ENCODE measurements around the gene NTN1. TPM values are rescaled to one million over a fixed set of nuclear protein-coding genes. Genes with fewer than 3 reads are reported as not detected.

NTN1 gene
- total RNA-seq, 1 experiment from 2014 or later: 1.2 TPM

DNA sequence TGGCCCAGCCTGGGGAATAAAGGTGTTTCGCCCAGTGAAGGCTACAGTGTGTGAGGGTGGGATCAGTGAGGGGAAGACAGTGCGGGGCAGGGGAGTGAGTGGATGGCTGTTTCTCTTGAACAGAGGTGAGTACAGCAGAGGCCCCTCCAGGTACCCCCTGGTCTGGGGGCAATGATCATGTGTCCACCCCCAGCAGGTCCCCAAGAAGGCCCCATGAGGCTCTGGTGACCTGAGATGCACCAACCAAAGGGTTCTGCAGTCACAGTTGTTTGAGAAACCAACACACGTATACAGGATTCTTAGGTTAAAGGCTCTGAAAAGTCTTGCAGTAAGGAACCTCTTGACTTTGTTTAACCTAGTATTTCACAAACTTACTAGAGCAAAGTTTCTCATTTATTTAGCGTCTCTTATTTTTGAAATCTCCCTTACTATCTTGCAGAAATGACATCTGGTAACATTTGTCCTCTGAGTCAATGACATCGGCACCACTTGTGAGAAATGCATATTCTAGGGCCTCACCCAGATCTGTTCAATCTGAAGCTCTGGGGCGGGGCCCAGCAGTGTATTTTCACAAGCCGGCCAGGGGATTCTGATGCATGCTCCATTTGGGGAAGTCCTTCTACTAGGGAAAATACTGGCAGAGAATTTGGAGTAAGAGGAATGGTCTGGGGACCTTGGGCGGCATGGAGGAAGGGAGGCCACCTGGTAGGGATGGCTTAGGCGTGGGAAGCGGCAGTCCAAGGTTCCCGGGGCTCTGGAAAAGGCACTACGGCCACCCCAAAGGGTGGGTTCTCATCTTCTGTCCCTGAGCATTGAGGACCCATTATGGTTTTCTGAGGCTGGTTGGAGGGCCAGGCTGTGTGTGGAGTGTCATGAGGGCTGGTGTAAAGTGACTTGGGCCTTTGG is 217.3 kb downstream of the NTN1 start:
- Histone ChIP-seq H3K23me2 (ENCODE audit: insufficient read length, low read depth, low read length, poor library complexity, severe bottlenecking) (peaks cover 8% of the 10 kb centered on the region), H3K79me1 (ENCODE audit: insufficient read depth, low read depth, low read length, poor library complexity, severe bottlenecking) (no peaks in the 10 kb centered on the region), H3K4me2 (ENCODE audit: insufficient read depth, insufficient read length, low read length) (no peak overlapping the region), H3K4me1 (ENCODE audit: insufficient read depth, low read length) (peaks cover 2% of the 10 kb centered on the region; the same call in 1 of the 2 replicates), H2AK5ac (ENCODE audit: insufficient read length, low read length) (no peak overlapping the region), H3K18ac (ENCODE audit: insufficient read length, low read depth, low read length) (no peak overlapping the region), H3K9ac (ENCODE audit: extremely low read depth, insufficient read length, low read length) (no peak overlapping the region), H3K27ac (ENCODE audit: insufficient read length, low read depth, low read length) (no peak overlapping the region), H4K20me1 (ENCODE audit: control insufficient read depth, insufficient read depth, insufficient read length) (no peaks in the 10 kb centered on the region), H3K23ac (ENCODE audit: insufficient read length, low read depth, low read length) (no peak overlapping the region), H2BK20ac (ENCODE audit: low read depth, low read length, poor library complexity, severe bottlenecking) (no peak overlapping the region), H3K9me3 (ENCODE audit: control insufficient read depth, low read depth, low read length) (no peaks in the 10 kb centered on the region), H3K4ac (ENCODE audit: low read depth, low read length) (no peak overlapping the region), H2BK15ac (ENCODE audit: low read depth, low read length) (no peak overlapping the region), H3K56ac (ENCODE audit: insufficient read length, low read depth, low read length) (no peak overlapping the region), H4K5ac (ENCODE audit: insufficient read length, low read depth, low read length) (no peak overlapping the region), H2BK12ac (ENCODE audit: insufficient read length, low read depth, low read length) (no peak overlapping the region), H4K8ac (replicated peaks; ENCODE audit: insufficient read length, low read depth, low read length) (no peak overlapping the region), H3T11ph (ENCODE audit: low read length) (no peak overlapping the region), H3K14ac (ENCODE audit: insufficient read depth, low read length) (no peak overlapping the region), H2AFZ (ENCODE audit: low read length) (no peak overlapping the region), H4K91ac (ENCODE audit: insufficient read length, low read depth, low read length) (no peak overlapping the region), H3K79me2 (ENCODE audit: insufficient read depth, low read length) (no peaks in the 10 kb centered on the region), H2BK120ac (ENCODE audit: low read depth, low read length, poor library complexity, severe bottlenecking) (no peak overlapping the region), H2BK5ac (ENCODE audit: insufficient read length, low read length) (no peak overlapping the region), H3K27me3 (ENCODE audit: insufficient read depth, low read length) (no peaks in the 10 kb centered on the region)
- Mint-ChIP-seq H3K27ac (no peak overlapping the region), H3K36me3 (ENCODE audit: insufficient read depth in 1 of 3, low read depth in 3 of 3) (peaks cover 0 to 2% (median 0%) of the 10 kb centered on the region in 3 experiments; a peak in 1 of 7 replicates), H3K9me3 (no peaks in the 10 kb centered on the region), H3K4me3 (peak overlapping the region; percentile 63 to 66), H3K27me3 (ENCODE audit: low read depth) (peaks cover 17% of the 10 kb centered on the region), H3K4me1 (peaks cover 24 to 44% of the 10 kb centered on the region in 2 experiments)
- no CpG with 5 or more reads among the region's 12 CpGs for WGBS (ENCODE audit: extremely low coverage, insufficient read length, low lambda C conversion rate)
- DNase-seq: no peak
- TF ChIP-seq, protein P1, sequence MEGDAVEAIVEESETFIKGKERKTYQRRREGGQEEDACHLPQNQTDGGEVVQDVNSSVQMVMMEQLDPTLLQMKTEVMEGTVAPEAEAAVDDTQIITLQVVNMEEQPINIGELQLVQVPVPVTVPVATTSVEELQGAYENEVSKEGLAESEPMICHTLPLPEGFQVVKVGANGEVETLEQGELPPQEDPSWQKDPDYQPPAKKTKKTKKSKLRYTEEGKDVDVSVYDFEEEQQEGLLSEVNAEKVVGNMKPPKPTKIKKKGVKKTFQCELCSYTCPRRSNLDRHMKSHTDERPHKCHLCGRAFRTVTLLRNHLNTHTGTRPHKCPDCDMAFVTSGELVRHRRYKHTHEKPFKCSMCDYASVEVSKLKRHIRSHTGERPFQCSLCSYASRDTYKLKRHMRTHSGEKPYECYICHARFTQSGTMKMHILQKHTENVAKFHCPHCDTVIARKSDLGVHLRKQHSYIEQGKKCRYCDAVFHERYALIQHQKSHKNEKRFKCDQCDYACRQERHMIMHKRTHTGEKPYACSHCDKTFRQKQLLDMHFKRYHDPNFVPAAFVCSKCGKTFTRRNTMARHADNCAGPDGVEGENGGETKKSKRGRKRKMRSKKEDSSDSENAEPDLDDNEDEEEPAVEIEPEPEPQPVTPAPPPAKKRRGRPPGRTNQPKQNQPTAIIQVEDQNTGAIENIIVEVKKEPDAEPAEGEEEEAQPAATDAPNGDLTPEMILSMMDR (conservative IDR thresholded peaks at IDR 0.05): no peak
